B cell (primary cell): Measurements from ENCODE around the gene MAB21L2. TPM values are rescaled to one million over a fixed set of nuclear protein-coding genes. Genes with fewer than 3 reads are reported as not detected.

Experiments used
- ATAC-seq: fragments of 200-7000 bp; cut with Tn5 transposase; one replicate; pipeline ENCODE4 v1.10.0; 2021; ENCODE audit warnings: low read depth, mild to moderate bottlenecking, moderate number of reproducible peaks, moderate library complexity
- CTCF ChIA-PET: fragments of 350-600 bp; sonication (Branson Sonifier 250); formaldehyde crosslinking; loops from one replicate; lab custom pipeline; 2021; ENCODE audit warnings: antibody characterized with exemption, inconsistent platforms; lab: Charles Lee
- POLR2A ChIA-PET: fragments of 350-600 bp; sonication (Branson Sonifier 250); formaldehyde crosslinking; loops from one replicate; lab custom pipeline; 2021; ENCODE audit warnings: antibody characterized with exemption; lab: Charles Lee
- DNase-seq: peaks from one replicate; pipeline ENCODE4 v3.0.0; 2013
- H2AFZ ChIP-seq: 2 replicates; pipeline ENCODE4 v1.6.1; 2012; ENCODE audit warnings: mild to moderate bottlenecking, low read depth, low read length; ENCODE audit not compliant: insufficient read depth, poor library complexity, severe bottlenecking
- H3K27ac ChIP-seq, 2 donors: 1 replicate in 1 of 2; 2 replicates in 1 of 2; pipeline ENCODE4 v1.5.1; 2012 to 2013; ENCODE audit warnings: low read length in 2 of 2, mild to moderate bottlenecking in 2 of 2, moderate library complexity in 1 of 2
- H3K27me3 ChIP-seq, 4 experiments: fragments of 200-600 bp in 1 of 4; sonication (generic) in 1 of 4; replicated peaks in 1 of 4; 1 replicate in 2 of 4; 2 replicates in 2 of 4; pipeline versions ENCODE4 v1.6.1 to v1.7.0; 2013 to 2016; ENCODE audit warnings: low read length in 3 of 4, mild to moderate bottlenecking in 2 of 4, mixed read lengths in 1 of 4, moderate library complexity in 1 of 4; ENCODE audit not compliant: insufficient read depth in 4 of 4, control insufficient read depth in 3 of 4; ENCODE audit errors: control extremely low read depth in 1 of 4
- H3K36me3 ChIP-seq, 2 experiments: replicated peaks in 1 of 2; 1 replicate in 1 of 2; 2 replicates in 1 of 2; pipeline versions ENCODE4 v1.6.1 to v1.7.1; 2013; ENCODE audit warnings: low read length in 1 of 2; ENCODE audit not compliant: insufficient read depth in 2 of 2, control insufficient read depth in 1 of 2; ENCODE audit errors: control extremely low read depth in 1 of 2, extremely low read depth in 1 of 2
- H3K4me1 ChIP-seq, 2 donors: fragments of 200-600 bp in 1 of 2; sonication (generic) in 1 of 2; 1 replicate in 1 of 2; 2 replicates in 1 of 2; pipeline versions ENCODE4 v1.5.1 to v1.6.1; 2013 to 2017; ENCODE audit warnings: low read length in 2 of 2; ENCODE audit not compliant: control insufficient read depth in 2 of 2, insufficient read depth in 2 of 2
- H3K4me2 ChIP-seq: replicated peaks from 2 replicates; pipeline ENCODE3; 2012; ENCODE audit warnings: mild to moderate bottlenecking, low read depth, low read length; ENCODE audit not compliant: poor library complexity, severe bottlenecking
- H3K4me3 ChIP-seq, 5 experiments: fragments of 200-600 bp in 1 of 5; sonication (generic) in 1 of 5; 1 replicate in 3 of 5; 2 replicates in 2 of 5; pipeline versions ENCODE4 v1.5.1 to v1.7.0; 2011 to 2016; ENCODE audit warnings: low read length in 4 of 5, mild to moderate bottlenecking in 4 of 5, low read depth in 2 of 5, control low read depth in 1 of 5, moderate library complexity in 1 of 5; ENCODE audit not compliant: insufficient read depth in 1 of 5; ENCODE audit errors: control extremely low read depth in 1 of 5, extremely low read depth in 1 of 5
- H3K79me2 ChIP-seq: fragments of 200-600 bp; sonication (generic); one replicate; pipeline ENCODE4 v1.6.0; 2016; ENCODE audit warnings: low read length; ENCODE audit not compliant: control insufficient read depth, insufficient read depth
- H3K9ac ChIP-seq: fragments of 200-600 bp; sonication (generic); 2 replicates; pipeline ENCODE4 v1.6.1; 2017; ENCODE audit warnings: mild to moderate bottlenecking, low read length, moderate library complexity
- H3K9me3 ChIP-seq, 3 donors: one replicate each; pipeline versions ENCODE4 v1.6.1 to v1.7.1; 2013; ENCODE audit warnings: low read length in 2 of 3; ENCODE audit not compliant: control insufficient read depth in 2 of 3, insufficient read depth in 1 of 3; ENCODE audit errors: control extremely low read depth in 1 of 3
- H4K20me1 ChIP-seq: 2 replicates; pipeline ENCODE4 v1.6.0; 2012; ENCODE audit warnings: mild to moderate bottlenecking, low read length; ENCODE audit not compliant: insufficient read depth, control insufficient read depth, poor library complexity, severe bottlenecking
- H3K27ac Mint-ChIP-seq: one replicate; pipeline ENCODE4 v1.8.0; 2021; ENCODE audit warnings: mixed read lengths
- H3K27me3 Mint-ChIP-seq: one replicate; pipeline ENCODE4 v1.8.0; 2021; ENCODE audit warnings: mixed read lengths
- H3K4me1 Mint-ChIP-seq: one replicate; pipeline ENCODE4 v1.8.0; 2021; ENCODE audit warnings: mixed read lengths
- H3K4me3 Mint-ChIP-seq: one replicate; pipeline ENCODE4 v1.8.0; 2021; ENCODE audit warnings: mixed read lengths
- H3K9me3 Mint-ChIP-seq: one replicate; pipeline ENCODE4 v1.8.0; 2022; ENCODE audit warnings: mixed read lengths; ENCODE audit not compliant: insufficient read depth
- EZH2 ChIP-seq: IDR thresholded peaks from 2 replicates; pipeline ENCODE4 v1.6.1; 2012; ENCODE audit warnings: borderline replicate concordance, low read depth, mild to moderate bottlenecking, moderate library complexity, low read length; ENCODE audit not compliant: insufficient read depth, poor library complexity, severe bottlenecking
- WGBS: methylation state at CpG from one replicate; pipeline ENCODE4 v1.1.5; 2013; ENCODE audit warnings: missing lambda C conversion rate; ENCODE audit not compliant: insufficient coverage; 5-methylcytosine and 5-hydroxymethylcytosine counted together
- intact Hi-C: fragments of 100-400 bp; cut with micrococcal nuclease; formaldehyde crosslinking; loops from one replicate; pipeline ENCODE4 v1.10.0; 2022
- polyA plus RNA-seq: library from polyadenylated mRNA; depleted of rRNA; stranded (reverse); fragments of >200 nt; gene quantifications from 2 replicates; pipeline ENCODE4 v1.2.3, GENCODE V29; 2012
- total RNA-seq, 2 donors: library from RNA; stranded (reverse); fragments of 120-200 nt in 1 of 2; gene quantifications; 1 replicate in 1 of 2; 2 replicates in 1 of 2; pipeline versions ENCODE4 v1.2.3 to v1.2.4, GENCODE V29; 2013 to 2022
- TF ChIP-seq, protein P1 (sequence below): fragments of 200-600 bp; IDR thresholded peaks from one replicate; pipeline ENCODE4 v1.8.0; 2022; ENCODE audit warnings: antibody characterized with exemption, mild to moderate bottlenecking

MAB21L2 gene
- total and polyA plus RNA-seq, 2 donors (not counting 1 experiment from before 2014, with no cell fraction given): not detected

DNA sequence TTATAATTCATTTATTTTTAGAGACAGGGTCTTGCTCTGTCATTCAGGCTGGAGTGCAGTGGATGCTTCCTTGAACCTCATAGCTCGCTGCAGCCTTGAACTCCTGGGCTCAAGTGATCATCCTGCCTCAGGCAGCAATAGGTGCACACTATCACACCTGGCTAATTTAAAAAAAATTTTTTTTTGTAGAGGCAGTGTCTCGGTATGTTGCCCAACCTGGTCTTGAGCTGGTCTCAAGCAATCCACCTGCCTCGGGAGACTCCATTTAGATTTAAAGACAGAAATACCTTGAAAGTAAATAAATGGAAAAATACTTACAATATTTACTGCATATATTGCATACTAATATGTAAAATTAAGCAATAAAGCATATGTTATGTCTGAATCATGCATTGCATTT, 40.3 kb upstream of the MAB21L2 start:
- Histone ChIP-seq H3K36me3 (peaks cover 0 to 2% of the 10 kb centered on the region in 2 experiments), H4K20me1 (no peaks in the 10 kb centered on the region), H3K79me2 (no peaks in the 10 kb centered on the region), H3K27ac (no peak overlapping the region), H3K9ac (no peak overlapping the region), H2AFZ (no peak overlapping the region), H3K27me3 (no peaks in the 10 kb centered on the region), H3K4me1 (no peaks in the 10 kb centered on the region), H3K4me3 (no peak overlapping the region), H3K4me2 (no peak overlapping the region), H3K9me3 (no peaks in the 10 kb centered on the region)
- ATAC-seq: no peak
- DNase-seq: no peak
- Mint-ChIP-seq H3K27me3 (no peaks in the 10 kb centered on the region), H3K9me3 (no peaks in the 10 kb centered on the region), H3K4me1 (no peaks in the 10 kb centered on the region), H3K4me3 (no peak overlapping the region), H3K27ac (no peak overlapping the region)
- WGBS: 100% methylated on average over 1 of the region's 3 CpGs
- TF ChIP-seq EZH2: no peak
- TF ChIP-seq, protein P1, sequence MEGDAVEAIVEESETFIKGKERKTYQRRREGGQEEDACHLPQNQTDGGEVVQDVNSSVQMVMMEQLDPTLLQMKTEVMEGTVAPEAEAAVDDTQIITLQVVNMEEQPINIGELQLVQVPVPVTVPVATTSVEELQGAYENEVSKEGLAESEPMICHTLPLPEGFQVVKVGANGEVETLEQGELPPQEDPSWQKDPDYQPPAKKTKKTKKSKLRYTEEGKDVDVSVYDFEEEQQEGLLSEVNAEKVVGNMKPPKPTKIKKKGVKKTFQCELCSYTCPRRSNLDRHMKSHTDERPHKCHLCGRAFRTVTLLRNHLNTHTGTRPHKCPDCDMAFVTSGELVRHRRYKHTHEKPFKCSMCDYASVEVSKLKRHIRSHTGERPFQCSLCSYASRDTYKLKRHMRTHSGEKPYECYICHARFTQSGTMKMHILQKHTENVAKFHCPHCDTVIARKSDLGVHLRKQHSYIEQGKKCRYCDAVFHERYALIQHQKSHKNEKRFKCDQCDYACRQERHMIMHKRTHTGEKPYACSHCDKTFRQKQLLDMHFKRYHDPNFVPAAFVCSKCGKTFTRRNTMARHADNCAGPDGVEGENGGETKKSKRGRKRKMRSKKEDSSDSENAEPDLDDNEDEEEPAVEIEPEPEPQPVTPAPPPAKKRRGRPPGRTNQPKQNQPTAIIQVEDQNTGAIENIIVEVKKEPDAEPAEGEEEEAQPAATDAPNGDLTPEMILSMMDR: no peak
- ChIA-PET POLR2A (no interaction called here), CTCF (no interaction called here)
- intact Hi-C loops: no loop called here

DNA sequence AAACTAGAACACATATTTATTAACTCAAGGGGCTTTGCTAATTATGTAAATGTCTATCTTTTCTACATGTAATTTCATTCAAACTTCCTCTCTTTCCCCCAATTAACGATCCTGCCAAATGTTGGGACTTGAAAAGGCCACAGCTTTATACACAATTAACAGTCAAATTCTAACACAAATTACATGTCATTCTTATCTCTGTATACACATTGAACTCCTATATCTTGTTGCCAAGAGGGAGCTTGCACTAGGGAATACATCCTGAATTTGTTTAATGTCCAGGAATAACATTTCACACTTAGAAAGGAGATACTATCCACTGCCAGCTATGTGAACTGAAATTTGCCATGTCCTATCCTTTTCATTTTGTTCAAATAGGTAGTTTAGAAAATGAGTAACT, 38.9 kb upstream of the MAB21L2 start:
- CTCF ChIA-PET: no interaction called here
- Histone ChIP-seq H3K9me3 (no peaks in the 10 kb centered on the region), H3K79me2 (no peaks in the 10 kb centered on the region), H4K20me1 (no peaks in the 10 kb centered on the region), H3K27me3 (no peaks in the 10 kb centered on the region), H3K4me3 (no peak overlapping the region), H3K9ac (no peak overlapping the region), H2AFZ (no peak overlapping the region), H3K36me3 (peaks cover 0 to 2% of the 10 kb centered on the region in 2 experiments), H3K4me2 (no peak overlapping the region), H3K4me1 (no peaks in the 10 kb centered on the region), H3K27ac (no peak overlapping the region)
- ATAC-seq (no peak), DNase-seq (no peak)
- WGBS: 100% methylated on average over 1 of the region's 1 CpG
- H3K9me3 Mint-ChIP-seq: no peaks in the 10 kb centered on the region
- no peaks in the 10 kb centered on the region for H3K27me3 Mint-ChIP-seq
- POLR2A ChIA-PET: no interaction called here
- H3K4me3 Mint-ChIP-seq: no peak overlapping the region
- no peak for TF ChIP-seq EZH2
- TF ChIP-seq, protein P1: no peak
- H3K4me1 Mint-ChIP-seq: no peaks in the 10 kb centered on the region
- H3K27ac Mint-ChIP-seq: no peak overlapping the region
- intact Hi-C loops: no loop called here
